ENCODE results near the gene ARHGAP24.

DNA sequence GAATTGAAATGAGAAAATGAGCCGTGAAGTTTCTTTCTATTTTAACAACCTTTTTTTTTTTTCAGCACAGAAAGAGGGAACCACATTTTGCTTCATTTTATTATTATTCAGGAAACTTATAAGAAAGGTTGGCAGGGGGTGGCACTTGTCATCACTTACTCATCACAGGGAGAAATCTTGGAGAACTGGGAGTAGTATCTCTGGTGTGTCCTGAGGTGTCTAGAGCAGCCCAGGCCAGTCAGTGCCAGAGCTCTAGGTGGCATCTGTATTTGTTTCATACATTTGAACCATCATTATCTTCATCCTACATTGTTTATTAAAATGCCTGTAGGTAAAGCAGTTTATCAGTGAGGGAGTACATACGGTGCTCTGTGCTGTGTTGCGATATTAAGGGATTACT lies 43.8 kb upstream of the ARHGAP24 start:
- TF ChIP-seq POLR2AphosphoS5 (IDR thresholded peaks at IDR 0.05; ENCODE audit: low read depth, low read length) (no peak), EGR1 (IDR thresholded peaks at IDR 0.05; ENCODE audit: low read depth) (no peak), EZH2 (IDR thresholded peaks at IDR 0.05) (no peak)
